ENCODE measurements around the gene RDX.

DNA sequence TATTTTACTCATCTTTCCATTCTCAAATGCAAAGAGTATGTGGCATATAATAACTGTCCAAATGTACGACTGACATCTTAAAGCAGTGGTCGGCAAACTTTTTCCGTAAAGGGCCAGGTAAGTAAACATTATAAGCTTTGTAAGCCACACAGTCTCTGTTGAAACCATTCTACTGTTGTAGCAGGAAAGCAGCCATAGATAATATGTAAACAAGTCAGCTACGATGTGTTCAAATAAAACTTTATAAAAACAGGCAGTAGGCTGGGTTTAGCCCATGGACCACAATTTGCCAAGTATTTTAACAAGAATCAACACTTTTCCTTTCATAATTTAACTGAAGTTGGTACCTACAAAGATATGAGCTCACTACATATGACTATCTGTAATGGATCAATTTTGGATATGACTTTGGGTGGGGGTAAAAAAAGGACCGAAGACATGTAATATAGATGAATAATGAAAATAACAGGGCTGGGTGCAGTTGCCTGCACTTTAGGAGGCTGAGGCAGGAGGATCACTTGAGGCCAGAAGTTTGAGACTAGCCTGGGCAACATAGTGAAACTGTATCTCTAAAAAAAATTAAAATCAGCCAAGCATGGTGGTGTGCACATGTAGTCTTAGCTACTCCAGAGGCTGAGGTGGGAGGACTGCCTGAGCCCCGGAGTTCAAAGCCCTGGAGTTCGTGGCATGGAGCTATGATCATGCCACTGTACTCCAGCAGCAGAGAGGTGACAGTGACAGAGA is 5.7 kb downstream of the RDX start:
- no peak for TF ChIP-seq CTCF (IDR thresholded peaks at IDR 0.05)
- TF ChIP-seq POLR2A (IDR thresholded peaks at IDR 0.05): no peak
